Activated CD4-positive, alpha-beta memory T cell treated with anti-CD3 and anti-CD28 coated beads, Interleukin-2, amount 10 ng/mL, durations not matched to agents 7 days and 5 days (primary cell): Measurements from ENCODE around the gene ACTN2. TPM values are rescaled to one million over a fixed set of nuclear protein-coding genes. Genes with fewer than 3 reads are reported as not detected.
"Not testable (repeated sequence)": the region's sequence is repeated elsewhere in the genome, so short reads cannot be mapped to it uniquely, and the experiment has no call there.

ENCODE experiments used
- CTCF ChIA-PET: fragments of 350-600 bp; sonication (Branson Sonifier 250); formaldehyde crosslinking; loops from one replicate; lab custom pipeline; 2021; ENCODE audit warnings: antibody characterized with exemption, inconsistent platforms; lab: Charles Lee
- POLR2A ChIA-PET: fragments of 350-600 bp; sonication (Branson Sonifier 250); formaldehyde crosslinking; loops from one replicate; lab custom pipeline; 2021; ENCODE audit warnings: antibody characterized with exemption; lab: Charles Lee
- DNase-seq: peaks from one replicate; pipeline ENCODE4 v3.0.0-alpha.2; 2020
- H3K27ac Mint-ChIP-seq: one replicate; pipeline ENCODE4 v1.8.0; 2021; ENCODE audit warnings: mild to moderate bottlenecking, mixed read lengths
- H3K27me3 Mint-ChIP-seq: one replicate; pipeline ENCODE4 v1.8.0; 2021; ENCODE audit warnings: mixed read lengths
- H3K36me3 Mint-ChIP-seq: one replicate; pipeline ENCODE4 v1.8.0; 2021; ENCODE audit warnings: low read depth, mixed read lengths
- H3K4me1 Mint-ChIP-seq: one replicate; pipeline ENCODE4 v1.8.0; 2021; ENCODE audit warnings: mixed read lengths
- H3K4me3 Mint-ChIP-seq: one replicate; pipeline ENCODE4 v1.8.0; 2021; ENCODE audit warnings: mild to moderate bottlenecking, mixed read lengths
- H3K9me3 Mint-ChIP-seq: one replicate; pipeline ENCODE4 v1.8.0; 2021; ENCODE audit warnings: mixed read lengths
- total RNA-seq, 2 experiments: library from RNA; stranded (reverse); gene quantifications; one replicate each; pipeline ENCODE4 v1.2.3, GENCODE V29; 2021

ACTN2 gene
- not detected for total RNA-seq

- peak; percentile 41 for DNase-seq
- ChIA-PET POLR2A (no interaction called here), CTCF (no interaction called here)
- H3K4me3 Mint-ChIP-seq = peak within 1 kb of the TSS; percentile 43
- H3K27ac Mint-ChIP-seq = no peak within 1 kb of the TSS
- H3K36me3 Mint-ChIP-seq = peaks cover 3% of the 10 kb centered on the region
- peaks cover 68% of the 10 kb centered on the region for H3K27me3 Mint-ChIP-seq
- no peaks in the 10 kb centered on the region for H3K9me3 Mint-ChIP-seq
- H3K4me1 Mint-ChIP-seq = peaks cover 13% of the 10 kb centered on the region
Measured at GRCh38 chr1:236685917-236686814, at the start of gene ACTN2. Gene ACTN2 (plus strand): TSS chr1:236686499. CDS start chr1:236686674, 175 bp downstream.

- Mint-ChIP-seq H3K9me3 (no peaks in the 10 kb centered on the region), H3K27me3 (no peaks in the 10 kb centered on the region), H3K4me1 (no peaks in the 10 kb centered on the region), H3K36me3 (no peaks in the 10 kb centered on the region), H3K4me3 (no peak overlapping the region), H3K27ac (no peak overlapping the region)
- ChIA-PET CTCF (no interaction called here), POLR2A (no interaction called here)
- DNase-seq = no peak
Measured at GRCh38 chr1:236638945-236639344, 47.4 kb upstream of the ACTN2 start.

DNA sequence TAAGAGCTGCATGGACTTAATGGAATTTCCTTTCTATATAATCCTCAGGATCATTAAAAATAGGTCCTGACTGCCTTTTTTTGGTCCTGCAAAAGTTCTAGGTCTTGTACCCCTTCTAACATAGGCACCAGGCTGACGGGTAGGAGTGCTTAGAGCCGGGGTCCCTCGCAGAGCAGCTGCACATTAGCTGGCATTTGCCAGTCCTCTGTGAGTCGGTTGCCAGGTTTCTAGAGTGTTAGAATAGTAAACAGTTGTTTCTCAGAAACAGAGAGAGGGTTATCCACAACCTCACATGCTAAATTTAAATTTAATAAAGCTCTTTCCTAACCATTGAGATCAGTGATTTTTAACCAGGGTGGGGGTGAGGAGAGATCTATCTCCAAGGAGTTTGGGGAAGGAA is 46.6 kb upstream of the ACTN2 start:
- H3K9me3 Mint-ChIP-seq = no peaks in the 10 kb centered on the region
- H3K27ac Mint-ChIP-seq = no peak overlapping the region
- CTCF ChIA-PET = no interaction called here
- POLR2A ChIA-PET = no interaction called here
- no peak for DNase-seq
- no peaks in the 10 kb centered on the region for H3K27me3 Mint-ChIP-seq
- H3K4me1 Mint-ChIP-seq = no peaks in the 10 kb centered on the region
- H3K36me3 Mint-ChIP-seq = no peaks in the 10 kb centered on the region
- no peak overlapping the region for H3K4me3 Mint-ChIP-seq

DNA sequence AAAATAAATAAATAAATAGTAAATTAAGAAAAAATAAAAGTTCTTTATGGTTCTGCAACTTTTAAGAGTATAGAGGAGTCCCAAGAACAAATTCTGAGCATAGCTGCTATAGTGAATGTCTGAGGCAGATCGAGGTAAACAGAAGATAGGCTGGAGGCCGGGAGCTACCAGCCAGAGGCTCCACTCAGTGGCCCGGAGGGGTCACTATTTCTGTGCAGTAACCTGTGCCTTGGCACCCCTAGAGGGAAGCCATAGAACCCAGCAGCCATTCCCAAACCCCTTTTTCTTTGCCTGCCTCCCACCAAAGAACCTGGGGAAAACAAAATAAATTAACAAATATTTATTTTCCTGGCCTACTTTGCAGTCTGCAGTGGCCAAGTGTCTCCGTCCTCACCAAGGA is 43.5 kb upstream of the ACTN2 start:
- Mint-ChIP-seq H3K9me3 (no peaks in the 10 kb centered on the region), H3K27me3 (no peaks in the 10 kb centered on the region), H3K36me3 (no peaks in the 10 kb centered on the region), H3K4me3 (no peak overlapping the region), H3K27ac (no peak overlapping the region), H3K4me1 (no peaks in the 10 kb centered on the region)
- DNase-seq = no peak
- ChIA-PET CTCF (no interaction called here), POLR2A (no interaction called here)

- H3K36me3 Mint-ChIP-seq = no peaks in the 10 kb centered on the region
- no peaks in the 10 kb centered on the region for H3K9me3 Mint-ChIP-seq
- H3K27ac Mint-ChIP-seq = no peak overlapping the region
- DNase-seq = no peak
- ChIA-PET POLR2A (no interaction called here), CTCF (no interaction called here)
- H3K27me3 Mint-ChIP-seq = no peaks in the 10 kb centered on the region
- no peak overlapping the region for H3K4me3 Mint-ChIP-seq
- no peaks in the 10 kb centered on the region for H3K4me1 Mint-ChIP-seq
Measured at GRCh38 chr1:236645016-236645680, 41.2 kb upstream of the ACTN2 start.

DNA sequence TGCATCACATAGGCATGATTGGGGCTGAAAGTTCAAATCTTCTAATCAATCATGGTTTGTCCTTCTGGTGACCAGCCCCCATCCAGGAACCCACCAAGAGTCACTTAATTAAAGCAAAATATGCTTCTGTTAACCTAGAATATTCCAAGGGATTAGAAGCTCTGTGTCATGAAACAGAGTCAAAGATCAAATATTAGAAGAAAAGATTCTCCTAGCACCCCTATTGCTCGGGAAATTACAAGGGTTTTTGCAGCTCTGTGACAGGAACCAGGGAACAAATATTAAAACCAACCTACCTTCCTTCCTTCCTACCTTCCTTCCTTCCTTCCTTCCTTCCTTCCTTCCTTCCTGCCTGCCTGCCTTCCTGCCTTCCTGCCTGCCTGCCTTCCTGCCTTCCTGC is 31.8 kb upstream of the ACTN2 start:
- peaks cover 4% of the 10 kb centered on the region for H3K27me3 Mint-ChIP-seq
- no peak overlapping the region for H3K4me3 Mint-ChIP-seq
- no peak overlapping the region for H3K27ac Mint-ChIP-seq
- DNase-seq = no peak
- no peaks in the 10 kb centered on the region for H3K9me3 Mint-ChIP-seq
- H3K36me3 Mint-ChIP-seq = no peaks in the 10 kb centered on the region
- H3K4me1 Mint-ChIP-seq = no peaks in the 10 kb centered on the region
- CTCF ChIA-PET = no interaction called here
- POLR2A ChIA-PET = no interaction called here

GRCh38 chr1:236654957-236655356 is 31.3 kb upstream of the ACTN2 start:
- POLR2A ChIA-PET = no interaction called here
- no peaks in the 10 kb centered on the region for H3K9me3 Mint-ChIP-seq
- H3K4me3 Mint-ChIP-seq = no peak overlapping the region
- H3K27me3 Mint-ChIP-seq = peaks cover 4% of the 10 kb centered on the region
- no peaks in the 10 kb centered on the region for H3K36me3 Mint-ChIP-seq
- H3K4me1 Mint-ChIP-seq = no peaks in the 10 kb centered on the region
- H3K27ac Mint-ChIP-seq = no peak overlapping the region
- CTCF ChIA-PET = no interaction called here
- DNase-seq = no peak

GRCh38 chr1:236657398-236657797 is 28.9 kb upstream of the ACTN2 start:
- H3K4me3 Mint-ChIP-seq = no peak overlapping the region
- H3K9me3 Mint-ChIP-seq = no peaks in the 10 kb centered on the region
- DNase-seq = no peak
- H3K27me3 Mint-ChIP-seq = peaks cover 4% of the 10 kb centered on the region
- H3K4me1 Mint-ChIP-seq = no peaks in the 10 kb centered on the region
- ChIA-PET POLR2A (no interaction called here), CTCF (no interaction called here)
- no peaks in the 10 kb centered on the region for H3K36me3 Mint-ChIP-seq
- H3K27ac Mint-ChIP-seq = no peak overlapping the region

DNA sequence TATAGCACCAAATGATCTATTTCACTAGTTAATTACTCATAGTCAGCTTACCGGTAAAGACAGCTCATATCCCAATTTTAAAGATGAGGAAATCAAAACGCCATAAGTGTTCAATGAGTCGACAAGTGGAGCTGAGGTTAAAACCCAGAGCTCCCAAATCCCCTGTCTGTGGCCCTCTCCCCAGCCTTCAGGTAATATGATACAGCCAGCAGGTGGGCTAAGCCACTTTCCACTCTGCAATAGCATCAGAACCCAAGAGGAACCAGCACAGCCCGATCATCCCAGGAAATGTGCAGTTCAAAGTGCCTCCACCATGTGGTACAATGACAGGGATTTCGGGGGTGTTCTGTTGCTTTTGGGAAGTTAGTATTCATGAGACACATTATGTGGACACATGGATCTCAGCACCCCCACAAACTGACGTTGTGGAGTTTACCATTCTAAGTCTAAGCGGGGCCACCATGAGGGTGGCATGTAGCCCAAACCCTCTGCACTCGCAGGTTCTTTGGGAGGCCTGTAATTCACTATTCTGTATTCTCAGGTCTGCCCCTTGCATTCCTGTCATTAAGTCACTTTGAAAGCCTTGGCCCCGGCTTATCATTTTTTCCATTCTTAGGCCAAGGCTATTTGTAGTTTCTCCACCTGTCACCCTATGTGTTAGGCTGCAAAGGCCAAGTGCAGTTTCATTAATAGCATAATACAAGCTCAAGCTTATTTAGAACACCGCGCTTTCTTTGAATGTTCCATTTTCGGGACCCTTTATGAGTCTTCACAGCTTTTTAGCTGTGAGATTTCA is 26.3 kb upstream of the ACTN2 start:
- no peak for DNase-seq
- H3K4me1 Mint-ChIP-seq = peaks cover 5% of the 10 kb centered on the region
- H3K9me3 Mint-ChIP-seq = no peaks in the 10 kb centered on the region
- H3K27ac Mint-ChIP-seq = no peak overlapping the region
- no peaks in the 10 kb centered on the region for H3K36me3 Mint-ChIP-seq
- H3K4me3 Mint-ChIP-seq = no peak overlapping the region
- ChIA-PET POLR2A (no interaction called here), CTCF (no interaction called here)
- peaks cover 2% of the 10 kb centered on the region for H3K27me3 Mint-ChIP-seq

DNA sequence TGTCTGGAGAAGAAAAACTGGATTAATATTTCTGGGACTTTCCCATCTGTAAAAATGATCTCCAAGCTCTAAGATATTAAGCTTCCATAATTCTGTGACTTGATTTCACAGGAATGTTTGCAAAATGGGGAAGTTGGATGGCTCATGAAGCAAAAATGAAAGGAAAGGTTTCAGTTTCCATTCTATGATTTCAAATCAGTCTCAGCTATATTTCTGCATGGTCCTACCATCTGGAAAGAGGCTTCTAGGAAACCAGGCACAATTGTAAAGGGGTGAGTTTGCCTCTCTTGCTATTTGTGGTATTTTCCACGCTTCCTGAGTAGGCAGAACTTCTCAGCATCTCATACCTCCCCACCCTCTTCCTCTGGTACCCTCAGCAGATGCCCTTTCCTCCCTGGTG is 22.4 kb upstream of the ACTN2 start:
- Mint-ChIP-seq H3K36me3 (no peaks in the 10 kb centered on the region), H3K4me3 (no peak overlapping the region), H3K27ac (no peak overlapping the region), H3K27me3 (peaks cover 2% of the 10 kb centered on the region), H3K4me1 (peaks cover 5% of the 10 kb centered on the region), H3K9me3 (no peaks in the 10 kb centered on the region)
- ChIA-PET CTCF (no interaction called here), POLR2A (no interaction called here)
- DNase-seq = no peak

GRCh38 chr1:236668909-236669308 is 17.4 kb upstream of the ACTN2 start:
- H3K4me3 Mint-ChIP-seq = not testable (repeated sequence)

DNA sequence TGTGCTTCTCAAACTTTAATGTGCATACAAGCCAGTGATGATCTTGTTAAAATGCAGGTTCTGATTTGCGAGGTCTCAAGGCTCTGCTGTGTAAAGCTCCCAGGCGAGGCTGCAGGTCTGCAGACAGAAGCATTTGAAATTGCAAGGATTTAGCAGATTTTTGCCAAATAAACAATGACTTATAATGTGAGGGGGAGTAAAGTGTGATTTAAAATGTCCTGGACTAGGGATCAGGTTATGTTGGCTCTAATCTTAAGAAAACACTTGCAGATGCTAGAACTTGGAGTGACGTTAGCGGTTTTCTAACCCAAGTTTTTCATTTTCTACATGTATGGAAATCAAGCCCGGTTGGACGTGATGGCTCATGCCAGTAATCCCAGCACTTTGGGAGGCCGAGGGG is 16.2 kb upstream of the ACTN2 start:
- H3K4me3 Mint-ChIP-seq = no peak overlapping the region
- CTCF ChIA-PET = no interaction called here
- POLR2A ChIA-PET = no interaction called here
- no peak for DNase-seq
- H3K27me3 Mint-ChIP-seq = peaks cover 21% of the 10 kb centered on the region
- no peak overlapping the region for H3K27ac Mint-ChIP-seq
- no peaks in the 10 kb centered on the region for H3K4me1 Mint-ChIP-seq
- H3K36me3 Mint-ChIP-seq = no peaks in the 10 kb centered on the region
- no peaks in the 10 kb centered on the region for H3K9me3 Mint-ChIP-seq

More at GRCh38 chr1:236668909-236669308, 17.4 kb upstream of the ACTN2 start:
- H3K9me3 Mint-ChIP-seq, DNase-seq, H3K4me1 Mint-ChIP-seq, H3K36me3 Mint-ChIP-seq, POLR2A ChIA-PET, H3K27ac Mint-ChIP-seq, CTCF ChIA-PET: not testable (repeated sequence)
- H3K27me3 Mint-ChIP-seq = peaks cover 18% of the 10 kb centered on the region

DNA sequence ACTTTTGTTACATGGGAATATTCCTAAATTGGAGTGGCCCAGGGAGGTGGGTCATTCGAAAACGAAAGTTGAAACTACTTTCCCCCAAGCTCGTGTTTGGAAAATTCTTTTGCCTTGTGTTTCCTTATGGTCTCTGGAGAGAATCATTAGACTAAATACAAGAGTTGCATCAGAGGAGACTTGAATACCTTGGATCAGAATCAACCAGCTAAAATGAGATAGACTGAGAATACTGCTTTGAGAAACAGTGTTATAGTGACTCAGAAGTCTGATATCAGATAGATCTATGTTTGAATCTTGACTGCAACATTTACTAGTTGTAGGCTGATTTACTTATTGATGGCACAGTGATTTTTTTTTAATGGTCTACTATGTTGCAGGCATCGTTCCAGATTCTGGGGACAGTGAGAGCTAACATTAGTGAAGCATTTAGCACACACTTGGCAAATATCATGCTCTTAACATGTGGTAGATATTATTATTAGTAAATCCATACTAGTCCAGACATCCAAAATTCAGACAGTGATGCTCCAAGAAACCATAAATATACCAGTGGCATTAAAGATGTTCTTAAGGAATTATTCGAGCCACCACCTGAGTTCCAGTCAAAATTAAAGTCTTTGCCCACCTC is 12.9 kb upstream of the ACTN2 start:
- Mint-ChIP-seq H3K4me3 (no peak overlapping the region), H3K4me1 (no peaks in the 10 kb centered on the region), H3K36me3 (no peaks in the 10 kb centered on the region), H3K27me3 (peaks cover 32% of the 10 kb centered on the region), H3K9me3 (no peaks in the 10 kb centered on the region), H3K27ac (no peak overlapping the region)
- POLR2A ChIA-PET = no interaction called here
- CTCF ChIA-PET = no interaction called here
- no peak for DNase-seq
